ENCODE results near the gene CTSH.

The CTSH gene

DNA sequence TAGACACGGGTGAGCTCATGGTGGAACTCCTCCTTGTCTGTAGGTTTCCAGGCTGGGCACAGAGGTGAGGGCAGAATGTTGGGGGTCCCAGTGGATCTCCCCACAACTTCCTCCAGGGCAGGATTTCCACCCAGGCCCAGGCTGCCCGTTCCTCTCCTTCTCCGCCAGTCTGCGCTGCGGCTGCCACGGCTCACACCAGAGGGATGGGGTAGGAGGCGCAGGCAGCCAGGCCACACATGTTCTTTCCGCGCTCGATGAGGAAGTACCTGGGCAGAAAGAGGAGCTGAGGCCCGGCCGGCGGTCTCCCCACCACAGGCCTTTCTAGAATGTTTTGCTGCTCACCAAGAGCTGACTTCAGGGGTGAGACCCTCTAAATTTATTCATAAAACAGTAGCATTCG lies 22.9 kb downstream of the CTSH start:
- TF ChIP-seq, protein P1, sequence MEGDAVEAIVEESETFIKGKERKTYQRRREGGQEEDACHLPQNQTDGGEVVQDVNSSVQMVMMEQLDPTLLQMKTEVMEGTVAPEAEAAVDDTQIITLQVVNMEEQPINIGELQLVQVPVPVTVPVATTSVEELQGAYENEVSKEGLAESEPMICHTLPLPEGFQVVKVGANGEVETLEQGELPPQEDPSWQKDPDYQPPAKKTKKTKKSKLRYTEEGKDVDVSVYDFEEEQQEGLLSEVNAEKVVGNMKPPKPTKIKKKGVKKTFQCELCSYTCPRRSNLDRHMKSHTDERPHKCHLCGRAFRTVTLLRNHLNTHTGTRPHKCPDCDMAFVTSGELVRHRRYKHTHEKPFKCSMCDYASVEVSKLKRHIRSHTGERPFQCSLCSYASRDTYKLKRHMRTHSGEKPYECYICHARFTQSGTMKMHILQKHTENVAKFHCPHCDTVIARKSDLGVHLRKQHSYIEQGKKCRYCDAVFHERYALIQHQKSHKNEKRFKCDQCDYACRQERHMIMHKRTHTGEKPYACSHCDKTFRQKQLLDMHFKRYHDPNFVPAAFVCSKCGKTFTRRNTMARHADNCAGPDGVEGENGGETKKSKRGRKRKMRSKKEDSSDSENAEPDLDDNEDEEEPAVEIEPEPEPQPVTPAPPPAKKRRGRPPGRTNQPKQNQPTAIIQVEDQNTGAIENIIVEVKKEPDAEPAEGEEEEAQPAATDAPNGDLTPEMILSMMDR (IDR thresholded peaks at IDR 0.05; ENCODE audit: low read depth, low read length, missing control alignments): no peak
- no peak for DNase-seq (ENCODE audit: low read depth)

DNA sequence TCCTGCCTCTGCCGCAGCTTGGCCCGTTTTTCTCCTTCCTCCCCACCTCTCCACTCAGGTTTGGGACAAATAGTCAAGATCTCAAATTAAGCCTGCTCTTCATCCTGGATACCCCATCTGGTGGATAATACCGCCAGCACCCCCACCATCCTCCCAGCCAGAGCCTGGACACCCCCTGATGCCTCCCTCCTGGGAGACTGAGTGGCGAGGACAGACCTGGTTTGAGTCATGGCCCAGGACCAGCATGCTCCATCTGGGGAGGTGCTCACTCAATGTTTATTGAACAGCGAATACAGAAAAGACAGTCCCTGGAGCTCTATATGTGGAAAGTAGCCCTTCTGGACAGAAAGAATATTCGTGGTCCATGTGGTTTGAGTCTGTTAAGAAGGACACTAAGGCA lies 23.3 kb downstream of the CTSH start:
- H3K4me3 ChIP-seq (ENCODE audit: low read depth, low read length): no peak overlapping the region
- TF ChIP-seq, protein P1 (IDR thresholded peaks at IDR 0.05; ENCODE audit: low read depth, low read length, missing control alignments): no peak
- no peak for DNase-seq (ENCODE audit: low read depth)

More for the DNA sequence above, 22.9 kb downstream of the CTSH start:
- H3K4me3 ChIP-seq (ENCODE audit: low read depth, low read length): no peak overlapping the region

DNA sequence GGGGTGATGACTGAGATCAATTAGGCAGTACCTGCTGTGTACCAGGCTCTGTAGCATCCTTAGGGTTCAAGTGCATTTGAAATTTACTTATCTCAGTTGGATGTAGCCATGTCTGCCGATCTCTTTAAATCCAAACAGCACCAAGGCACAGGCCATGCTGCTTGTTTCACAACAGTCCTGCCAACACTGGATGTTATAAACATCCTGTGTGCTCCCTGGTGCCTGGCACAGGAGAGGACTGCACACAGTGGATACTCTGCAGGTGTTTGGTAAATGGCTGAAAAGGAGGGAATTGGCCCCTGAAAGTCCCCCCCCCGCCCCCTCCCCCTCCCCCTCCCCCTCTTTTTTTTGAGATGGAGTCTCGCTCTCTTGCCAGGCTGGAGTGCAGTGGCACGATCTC lies 27.0 kb downstream of the CTSH start:
- no peak for DNase-seq (ENCODE audit: low read depth)
- H3K4me3 ChIP-seq (ENCODE audit: low read depth, low read length): no peak overlapping the region
- TF ChIP-seq, protein P1 (IDR thresholded peaks at IDR 0.05; ENCODE audit: low read depth, low read length, missing control alignments): no peak

DNA sequence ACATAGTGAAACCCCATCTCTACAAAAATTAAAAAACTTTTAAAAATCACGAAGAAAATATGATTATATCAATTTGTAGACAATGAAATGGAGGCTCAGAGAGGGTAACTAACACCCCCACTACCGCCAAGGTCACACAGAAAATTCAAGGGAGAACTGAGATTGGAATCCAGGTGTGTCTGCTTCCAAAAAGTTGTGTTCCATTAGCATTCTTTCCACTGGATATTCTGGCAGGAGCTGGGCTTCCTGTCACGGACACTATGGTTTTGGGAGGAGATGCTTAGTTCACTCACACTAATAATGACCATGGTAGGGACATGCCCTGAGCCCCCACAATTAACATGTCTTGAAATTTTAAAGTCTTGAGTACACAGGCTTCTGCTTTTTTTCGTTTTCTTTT lies 28.8 kb downstream of the CTSH start:
- no peak for DNase-seq (ENCODE audit: low read depth)
- no peak overlapping the region for H3K4me3 ChIP-seq (ENCODE audit: low read depth, low read length)
- TF ChIP-seq, protein P1 (IDR thresholded peaks at IDR 0.05; ENCODE audit: low read depth, low read length, missing control alignments): no peak

DNA sequence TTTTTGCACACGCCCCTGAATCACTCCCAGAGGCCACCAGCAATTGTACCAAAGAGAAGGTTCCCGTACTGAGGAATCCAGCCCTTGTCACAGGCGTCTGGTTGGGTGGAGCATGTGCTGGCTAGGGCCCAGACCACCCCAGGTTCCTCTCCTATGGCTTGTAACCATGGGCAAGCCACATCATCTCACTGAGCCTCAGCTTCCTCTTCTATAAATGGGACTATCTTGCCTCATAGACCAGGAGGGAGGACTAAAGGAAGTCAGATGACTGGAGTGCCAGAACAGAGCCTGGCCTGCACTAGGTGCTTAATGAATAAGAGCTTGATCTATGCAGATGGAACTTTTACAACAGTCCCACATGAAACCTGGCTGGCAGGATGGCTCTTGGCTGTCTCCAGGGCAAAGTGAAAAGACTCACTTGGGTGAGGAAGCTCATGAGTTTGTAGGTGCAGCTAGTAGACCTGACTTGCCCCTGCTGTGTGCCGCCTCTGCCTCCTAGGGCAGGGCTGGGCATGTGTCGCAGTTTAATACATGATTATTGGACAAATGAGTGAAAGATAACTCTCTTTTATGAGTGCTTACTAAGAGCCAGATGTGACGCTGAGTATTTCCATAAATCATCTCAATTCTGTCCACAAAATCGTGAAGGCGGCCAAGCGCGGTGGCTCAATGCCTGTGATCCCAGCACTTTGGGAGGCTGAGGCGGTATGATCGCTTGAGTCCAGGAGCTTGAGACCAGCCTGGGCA lies 29.3 kb downstream of the CTSH start:
- TF ChIP-seq, protein P1 (IDR thresholded peaks at IDR 0.05; ENCODE audit: low read depth, low read length, missing control alignments): no peak
- DNase-seq (ENCODE audit: low read depth): no peak
- H3K4me3 ChIP-seq (ENCODE audit: low read depth, low read length): no peak overlapping the region

DNA sequence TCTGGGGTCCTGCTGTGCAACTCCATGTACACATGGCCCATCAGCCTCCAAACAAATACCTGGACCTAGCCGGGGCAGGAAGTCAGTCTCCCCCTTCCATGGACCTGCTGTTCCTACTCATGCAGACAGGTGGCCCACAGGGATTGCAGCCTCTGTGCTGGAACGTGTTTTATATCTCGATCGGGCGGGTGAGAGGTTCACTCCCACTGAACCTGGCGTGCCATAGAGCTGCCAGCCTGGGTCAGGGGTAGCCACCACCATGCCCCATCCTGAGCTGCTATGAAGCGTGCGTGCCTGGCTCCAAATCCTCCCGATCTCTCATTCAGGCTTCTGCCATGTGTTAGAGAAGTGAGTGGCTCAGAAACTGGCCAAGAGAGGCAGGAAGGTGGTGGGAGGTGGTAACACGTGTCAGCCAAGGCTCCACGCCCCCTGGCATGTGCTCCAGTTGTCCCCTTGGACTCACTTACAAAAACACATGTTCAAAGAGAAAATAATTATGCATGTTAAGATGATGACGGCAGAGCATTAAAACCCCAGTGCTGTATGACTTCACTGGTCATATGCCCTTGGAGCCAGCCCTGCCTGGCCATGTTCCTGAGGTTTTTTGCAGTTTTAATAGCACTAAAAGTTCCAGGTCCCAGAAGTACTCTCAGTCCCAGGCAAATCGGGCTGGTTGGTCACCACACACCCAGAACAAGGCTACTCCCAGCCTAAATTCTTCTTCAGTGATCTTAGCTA lies 30.6 kb downstream of the CTSH start:
- no peak for DNase-seq (ENCODE audit: low read depth)
- TF ChIP-seq, protein P1 (IDR thresholded peaks at IDR 0.05; ENCODE audit: low read depth, low read length, missing control alignments): peak; percentile 20
- no peak overlapping the region for H3K4me3 ChIP-seq (ENCODE audit: low read depth, low read length)

Data from GM12864 (cell line).